Measurements from ENCODE around the gene MOV10L1. TPM values are rescaled to one million over a fixed set of nuclear protein-coding genes. Genes with fewer than 3 reads are reported as not detected.

MOV10L1 gene
- total RNA-seq, 2 experiments from 2014 or later, result 0.22 to 1.1 TPM

GRCh38 chr22:50179937-50180726 is 90.3 kb downstream of the MOV10L1 start:
- H3K79me2 ChIP-seq (ENCODE audit: insufficient read depth, low read depth, low read length), result no peaks in the 10 kb centered on the region
- no peaks in the 10 kb centered on the region for H3K9me2 ChIP-seq (ENCODE audit: insufficient read depth, low read length)
- BruUV-seq (replicated peaks), result no TSS peak
- DNase-seq (ENCODE audit: low spot score), result no peak
- CTCF ChIA-PET (ENCODE audit: unreplicated experiment), result no interaction called here
- no peak overlapping the region for H2AFZ ChIP-seq (ENCODE audit: low read length)
- POLR2A ChIA-PET, result no interaction called here
- H3K4me2 ChIP-seq (ENCODE audit: low read length), result no peak overlapping the region
- no peaks in the 10 kb centered on the region for H3K36me3 ChIP-seq (ENCODE audit: insufficient read depth, low read length)
- intact Hi-C loops (cut with micrococcal nuclease; ENCODE audit: unreplicated experiment), result no loop called here
- H3K4me3 ChIP-seq (ENCODE audit: low read depth, low read length, poor library complexity, severe bottlenecking), result no peak overlapping the region
- H3K4me1 ChIP-seq (ENCODE audit: insufficient read depth, low read length, poor library complexity, severe bottlenecking), result peaks cover 4% of the 10 kb centered on the region
- H4K20me1 ChIP-seq (ENCODE audit: insufficient read depth, low read length), result no peaks in the 10 kb centered on the region
- H3K9me3 ChIP-seq (ENCODE audit: low read length), result no peaks in the 10 kb centered on the region
- TF ChIP-seq CTCF (conservative IDR thresholded peaks at IDR 0.05; ENCODE audit: low read length), result no peak
- TF ChIP-seq EZH2phosphoT487 (IDR thresholded peaks at IDR 0.05; ENCODE audit: borderline replicate concordance, low read depth, low read length), result no peak
- H3K27ac ChIP-seq (ENCODE audit: low read depth, low read length, poor library complexity, severe bottlenecking), result no peak overlapping the region

GRCh38 chr22:50180727-50181521 is 91.1 kb downstream of the MOV10L1 start:
- Histone ChIP-seq H4K20me1 (ENCODE audit: insufficient read depth, low read length) (no peaks in the 10 kb centered on the region), H3K4me2 (ENCODE audit: low read length) (no peak overlapping the region), H3K79me2 (ENCODE audit: insufficient read depth, low read depth, low read length) (no peaks in the 10 kb centered on the region), H3K27ac (ENCODE audit: low read depth, low read length, poor library complexity, severe bottlenecking) (no peak overlapping the region), H3K9me3 (ENCODE audit: low read length) (no peaks in the 10 kb centered on the region), H3K36me3 (ENCODE audit: insufficient read depth, low read length) (no peaks in the 10 kb centered on the region), H2AFZ (ENCODE audit: low read length) (no peak overlapping the region), H3K9me2 (ENCODE audit: insufficient read depth, low read length) (no peaks in the 10 kb centered on the region), H3K4me1 (ENCODE audit: insufficient read depth, low read length, poor library complexity, severe bottlenecking) (peaks cover 4% of the 10 kb centered on the region), H3K4me3 (ENCODE audit: low read depth, low read length, poor library complexity, severe bottlenecking) (no peak overlapping the region)
- TF ChIP-seq CTCF (conservative IDR thresholded peaks at IDR 0.05; ENCODE audit: low read length), result no peak
- ChIA-PET POLR2A (no interaction called here), CTCF (ENCODE audit: unreplicated experiment) (no interaction called here)
- no TSS peak for BruUV-seq (replicated peaks)
- DNase-seq (ENCODE audit: low spot score), result no peak
- intact Hi-C loops (cut with micrococcal nuclease; ENCODE audit: unreplicated experiment), result no loop called here
